GM19328 (cell line): Measurements from ENCODE around the gene KMT2E.
"Not testable (repeated sequence)": the region's sequence is repeated elsewhere in the genome, so short reads cannot be mapped to it uniquely, and the experiment has no call there.

Experiments
- ATAC-seq: cut with Tn5 transposase; IDR thresholded peaks from one replicate; pipeline ENCODE4 v1.9.1; 2021; ENCODE audit warnings: mild to moderate bottlenecking, moderate library complexity; ENCODE audit not compliant: unreplicated experiment

Gene KMT2E

GRCh38 chr7:105026750-105027149 lies 12.7 kb downstream of the KMT2E start:
- no peak for ATAC-seq

- ATAC-seq = no peak
Observed at GRCh38 chr7:105027176-105027853, 13.3 kb downstream of the KMT2E start.

GRCh38 chr7:105028004-105028403 lies 14.0 kb downstream of the KMT2E start:
- ATAC-seq = no peak

DNA sequence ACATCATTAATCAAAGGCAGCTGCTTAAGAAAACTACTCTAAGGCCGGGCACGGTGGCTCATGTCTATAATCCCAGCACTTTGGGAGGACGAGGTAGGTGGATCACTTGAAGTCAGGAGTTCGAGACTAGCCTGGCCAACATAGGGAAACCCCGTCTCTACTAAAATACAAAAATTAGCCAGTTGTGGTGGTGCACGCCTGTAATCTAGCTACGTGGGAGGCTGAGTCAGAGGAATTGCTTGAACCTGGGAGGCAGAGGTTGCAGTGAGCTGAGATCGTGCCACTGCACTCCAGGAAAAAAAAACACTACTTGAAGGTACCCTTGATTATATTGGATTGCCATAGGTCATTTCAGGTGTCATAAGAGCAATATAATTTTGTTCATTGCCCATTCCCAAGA lies 14.9 kb downstream of the KMT2E start:
- not testable (repeated sequence) for ATAC-seq

DNA sequence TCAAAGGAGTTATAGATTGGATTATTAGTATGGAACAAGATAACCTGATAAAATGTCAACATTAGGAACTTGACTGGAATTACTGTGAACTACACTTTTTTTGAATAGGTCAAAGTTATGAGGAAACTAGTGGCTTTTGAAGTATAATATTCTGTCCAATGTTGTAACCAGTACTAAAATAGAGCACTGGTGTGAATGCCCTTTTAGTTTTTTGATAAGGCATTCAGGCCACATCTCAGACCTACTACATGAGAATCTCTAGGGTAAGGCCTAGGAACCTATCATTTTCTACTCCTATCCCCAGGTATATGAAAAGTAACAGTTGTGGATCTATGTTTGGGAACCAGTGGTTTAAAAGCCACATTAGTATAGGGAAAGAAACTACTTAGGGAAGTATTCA lies 16.4 kb downstream of the KMT2E start:
- no peak for ATAC-seq

- no peak for ATAC-seq
Observed at GRCh38 chr7:105032553-105033214, 18.7 kb downstream of the KMT2E start.

DNA sequence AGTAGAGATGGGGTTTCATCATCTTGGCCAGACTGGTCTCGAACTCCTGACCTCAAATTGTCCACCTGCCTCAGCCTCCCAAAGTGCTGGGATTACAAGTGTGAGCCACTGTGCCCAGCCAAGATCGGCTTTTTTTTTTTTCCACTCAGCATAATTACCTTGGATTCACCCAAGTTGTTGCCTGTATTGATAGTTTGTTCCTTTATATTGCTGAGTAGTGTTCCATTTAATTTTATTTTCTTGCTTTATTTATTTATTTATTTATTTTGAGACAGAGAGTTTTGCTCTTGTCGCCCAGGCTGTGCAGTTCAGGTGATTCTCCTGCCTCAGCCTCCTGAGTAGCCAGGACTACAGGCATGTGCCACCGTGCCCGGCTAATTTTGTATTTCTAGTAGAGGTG lies 21.3 kb downstream of the KMT2E start:
- ATAC-seq = no peak

GRCh38 chr7:105036217-105037168 lies 22.5 kb downstream of the KMT2E start:
- no peak for ATAC-seq

DNA sequence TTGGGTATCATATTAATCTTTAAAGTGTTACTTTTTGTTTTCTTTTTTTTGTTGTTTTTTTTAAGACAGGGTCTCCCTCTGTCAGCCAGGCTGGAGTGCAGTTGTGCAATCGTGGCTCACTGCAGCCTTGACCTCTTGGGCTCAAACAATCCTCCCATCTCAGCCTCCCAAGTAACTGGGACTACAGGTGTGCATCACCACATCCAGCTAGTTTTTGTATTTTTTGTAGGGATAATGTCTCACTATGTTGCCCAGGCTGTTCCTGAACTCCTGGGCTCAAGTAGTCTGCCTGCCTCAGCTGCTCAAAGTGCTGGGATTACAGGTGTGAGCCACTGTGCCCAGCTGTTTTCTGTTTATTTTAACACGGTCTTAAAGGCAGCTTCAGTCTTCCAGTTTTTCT lies 23.3 kb downstream of the KMT2E start:
- ATAC-seq = no peak

- no peak for ATAC-seq
Observed at GRCh38 chr7:105044449-105045070, 30.6 kb downstream of the KMT2E start.

DNA sequence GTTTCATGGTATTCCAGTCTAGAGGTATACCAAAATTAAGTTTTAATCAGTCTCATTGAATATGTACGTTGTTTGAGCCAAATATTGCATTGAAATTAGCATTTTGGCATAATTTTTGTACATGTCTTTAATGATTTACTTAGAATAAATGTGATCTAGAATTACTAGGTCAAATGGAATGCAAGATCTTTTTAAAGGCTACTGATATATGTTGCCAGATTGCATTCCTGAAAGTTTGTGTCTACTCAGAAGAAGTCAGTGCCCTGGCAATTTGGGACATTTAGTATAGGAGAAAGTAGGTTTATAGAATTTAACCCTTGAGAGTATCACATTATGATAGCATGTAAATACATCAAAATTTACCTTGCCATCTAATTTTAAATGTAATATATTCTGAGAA lies 32.4 kb downstream of the KMT2E start:
- no peak for ATAC-seq

DNA sequence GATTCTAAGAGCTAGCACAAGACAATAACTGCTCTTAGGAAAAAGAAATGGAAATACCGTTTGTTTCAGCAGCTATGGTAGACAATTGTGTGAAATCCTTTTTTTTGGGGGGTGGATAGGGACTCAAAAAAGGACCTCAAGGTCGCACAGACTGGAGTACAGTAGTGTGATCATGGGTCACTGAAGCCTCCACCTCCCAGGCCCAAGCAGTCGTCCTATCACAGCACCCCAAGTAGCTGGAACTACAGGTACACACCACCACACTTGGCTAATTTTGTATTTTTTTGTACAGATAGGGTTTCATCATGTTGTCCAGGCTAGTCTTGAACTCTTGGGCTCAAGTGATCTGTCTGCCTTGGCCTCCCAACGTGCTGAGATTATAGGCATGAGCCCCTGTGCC lies 33.9 kb downstream of the KMT2E start:
- ATAC-seq = no peak

DNA sequence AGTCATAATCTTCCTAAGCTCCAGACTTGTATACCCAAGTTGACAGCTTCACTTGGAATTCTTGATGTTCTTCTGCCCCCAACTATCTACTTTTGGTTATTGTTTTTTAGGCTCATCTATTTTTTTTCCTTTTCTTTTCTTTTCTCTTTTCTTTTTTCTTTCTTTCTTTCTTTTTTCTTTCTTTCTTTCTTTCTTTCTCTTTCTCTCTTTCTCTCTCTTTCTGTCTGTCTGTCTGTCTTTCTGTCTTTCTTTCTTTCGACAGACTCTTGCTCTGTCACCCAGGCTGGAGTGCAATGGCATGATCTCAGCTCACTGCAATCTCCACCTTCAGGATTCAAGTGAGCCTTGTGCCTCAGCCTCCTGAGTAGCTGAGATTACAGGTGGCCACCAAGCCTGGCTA lies 36.5 kb downstream of the KMT2E start:
- no peak for ATAC-seq

GRCh38 chr7:105050899-105051298 lies 36.9 kb downstream of the KMT2E start:
- not testable (repeated sequence) for ATAC-seq

DNA sequence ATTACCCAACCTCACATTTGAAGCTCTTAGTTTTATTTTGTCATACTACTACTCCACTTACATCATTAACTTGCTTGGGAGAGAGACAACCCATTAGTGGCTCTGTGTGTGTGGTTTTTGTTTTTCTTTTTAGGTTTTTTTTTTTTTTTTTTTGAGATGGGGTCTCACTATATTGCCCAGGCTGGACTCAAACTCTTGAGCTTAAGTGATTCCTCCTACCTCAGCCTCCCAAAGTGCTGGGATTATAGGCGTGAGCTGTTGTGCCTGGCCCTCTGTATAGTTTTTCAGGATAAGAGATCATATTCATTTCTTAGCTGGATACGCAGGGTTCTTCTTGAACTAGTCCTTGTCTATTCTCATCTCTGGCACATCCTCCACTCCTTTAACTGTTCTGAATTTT lies 41.1 kb downstream of the KMT2E start:
- no peak for ATAC-seq

DNA sequence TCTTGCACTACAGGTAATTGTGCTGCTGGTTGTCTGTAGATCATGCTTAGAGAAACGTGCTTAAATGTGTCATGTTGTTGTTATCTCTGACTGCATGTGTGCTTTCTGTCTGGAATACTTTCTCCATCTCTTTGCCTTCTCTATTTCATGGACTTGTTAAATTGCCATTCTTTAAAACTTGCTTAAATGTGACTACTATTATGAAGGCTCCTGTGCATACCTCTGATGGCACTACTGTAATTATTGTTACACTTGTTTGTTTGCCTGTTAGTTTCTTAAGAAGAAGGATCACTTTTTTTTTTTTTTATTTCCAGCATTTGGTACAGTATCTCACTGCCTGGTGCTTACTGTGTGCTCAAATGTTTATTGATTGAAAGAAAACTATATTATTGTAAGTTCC lies 41.6 kb downstream of the KMT2E start:
- ATAC-seq = no peak

DNA sequence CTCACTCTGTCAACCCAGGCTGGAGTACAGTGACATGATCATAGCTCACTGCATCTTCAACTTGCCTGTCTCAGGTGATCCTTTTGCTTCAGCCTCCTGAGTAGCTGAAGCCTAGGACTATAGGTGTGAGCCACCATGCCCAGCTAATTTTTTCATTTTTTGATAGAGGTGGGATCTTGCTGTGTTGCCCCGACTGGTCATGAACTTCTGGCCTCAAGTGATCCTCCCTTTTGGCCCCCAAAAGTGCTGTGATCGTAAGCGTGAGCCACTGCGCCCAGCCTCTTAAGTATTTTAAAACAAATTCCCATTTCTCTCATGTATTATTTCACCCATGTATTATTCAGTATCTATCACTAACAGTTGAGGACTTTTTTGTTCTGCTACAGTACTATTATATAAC lies 43.5 kb downstream of the KMT2E start:
- no peak for ATAC-seq

DNA sequence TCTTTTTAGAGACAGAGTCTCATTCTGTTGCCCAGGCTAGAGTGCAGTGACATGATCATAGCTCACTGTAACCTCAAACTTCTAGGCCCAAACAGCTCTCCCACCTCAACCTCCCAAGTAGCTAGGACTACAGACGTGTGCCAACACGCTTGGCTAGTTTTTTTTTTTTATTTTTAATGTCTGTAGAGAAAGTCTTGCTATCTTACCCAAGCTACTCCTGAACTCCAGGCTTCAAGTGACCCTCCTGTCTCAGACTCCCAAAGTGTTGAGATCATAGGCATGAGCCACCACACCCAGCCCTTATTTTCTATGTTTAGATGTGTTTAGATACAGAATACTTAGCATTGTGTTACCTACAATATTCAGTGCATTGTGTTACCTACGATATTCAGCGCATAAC lies 46.4 kb downstream of the KMT2E start:
- no peak for ATAC-seq

- no peak for ATAC-seq
Observed at GRCh38 chr7:105060923-105061322, 46.9 kb downstream of the KMT2E start.

GRCh38 chr7:105065104-105065503 lies 51.1 kb downstream of the KMT2E start:
- ATAC-seq = no peak

GRCh38 chr7:105067691-105068090 lies 53.7 kb downstream of the KMT2E start:
- no peak for ATAC-seq
